IMR-90 (cell line): Measurements from ENCODE around the gene LIPG. TPM values are rescaled to one million over a fixed set of nuclear protein-coding genes. Genes with fewer than 3 reads are reported as not detected.
"Not testable (repeated sequence)": the region's sequence is repeated elsewhere in the genome, so short reads cannot be mapped to it uniquely, and the experiment has no call there.

Experiments
- ATAC-seq: fragments of 200-7000 bp; cut with Tn5 transposase; 2 replicates; pipeline ENCODE4 v1.9.1; 2020; ENCODE audit warnings: low read depth, mild to moderate bottlenecking, moderate library complexity
- BruUV-seq: library from RNA; stranded (reverse); fragments of 400-500 nt; replicated peaks from 2 replicates; lab custom pipeline; 2021; lab: Mats Ljungman, UMichigan
- CTCF ChIA-PET: fragments of 300-600 bp; formaldehyde crosslinking; extraction: SDS; loops from one replicate; lab custom pipeline; 2021; ENCODE audit warnings: antibody characterized with exemption; lab: Yijun Ruan, JAX
- POLR2A ChIA-PET: fragments of 300-600 bp; sonication (Branson Sonifier 250); formaldehyde crosslinking; loops from one replicate; lab custom pipeline; 2022; ENCODE audit warnings: antibody characterized with exemption; ENCODE audit not compliant: unreplicated experiment; lab: Charles Lee
- DNase-seq: peaks from one replicate; pipeline ENCODE4 v3.0.0; 2013
- H2AFZ ChIP-seq: replicated peaks from 2 replicates; pipeline ENCODE3; 2013; ENCODE audit warnings: low read length, mild to moderate bottlenecking; ENCODE audit not compliant: poor library complexity
- H2AK5ac ChIP-seq: 2 replicates; pipeline ENCODE4 v1.6.1; 2013; ENCODE audit warnings: low read depth, low read length, inconsistent platforms
- H2AK9ac ChIP-seq: replicated peaks from 2 replicates; pipeline ENCODE3; 2013; ENCODE audit warnings: mild to moderate bottlenecking, low read depth, low read length, moderate library complexity; ENCODE audit not compliant: poor library complexity
- H2BK120ac ChIP-seq: 2 replicates; pipeline ENCODE4 v1.6.1; 2013; ENCODE audit warnings: low read depth, low read length, inconsistent platforms
- H2BK15ac ChIP-seq: 3 replicates; pipeline ENCODE4 v1.6.1; 2013; ENCODE audit warnings: low read depth, low read length, inconsistent platforms
- H2BK20ac ChIP-seq: 2 replicates; pipeline ENCODE4 v1.6.1; 2013; ENCODE audit warnings: low read depth, mild to moderate bottlenecking, inconsistent platforms, low read length, moderate library complexity
- H2BK5ac ChIP-seq: 2 replicates; pipeline ENCODE4 v1.6.1; 2013; ENCODE audit warnings: mild to moderate bottlenecking, low read depth, low read length, inconsistent platforms; ENCODE audit not compliant: poor library complexity, severe bottlenecking
- H3K14ac ChIP-seq: replicated peaks from 2 replicates; pipeline ENCODE4 v1.6.1; 2013; ENCODE audit warnings: low read depth, low read length, inconsistent platforms
- H3K18ac ChIP-seq: 2 replicates; pipeline ENCODE4 v1.6.1; 2013; ENCODE audit warnings: low read depth, low read length, control low read depth
- H3K23ac ChIP-seq: 2 replicates; pipeline ENCODE4 v1.6.1; 2013; ENCODE audit warnings: low read depth, low read length, inconsistent platforms
- H3K27ac ChIP-seq: 2 replicates; pipeline ENCODE4 v1.5.1; 2013; ENCODE audit warnings: mild to moderate bottlenecking, control low read depth, low read length; ENCODE audit not compliant: insufficient read depth
- H3K27me3 ChIP-seq: 2 replicates; pipeline ENCODE4 v1.6.1; 2013; ENCODE audit warnings: low read length; ENCODE audit not compliant: control insufficient read depth, insufficient read depth
- H3K36me3 ChIP-seq: 2 replicates; pipeline ENCODE4 v1.6.1; 2013; ENCODE audit warnings: low read length, mixed read lengths; ENCODE audit not compliant: control insufficient read depth, insufficient read depth
- H3K4ac ChIP-seq: 2 replicates; pipeline ENCODE4 v1.6.1; 2013; ENCODE audit warnings: low read depth, low read length, inconsistent platforms
- H3K4me1 ChIP-seq: 2 replicates; pipeline ENCODE4 v1.6.1; 2013; ENCODE audit warnings: low read length, mixed read lengths; ENCODE audit not compliant: control insufficient read depth, insufficient read depth
- H3K4me2 ChIP-seq: 2 replicates; pipeline ENCODE4 v1.6.1; 2013; ENCODE audit warnings: low read depth, mild to moderate bottlenecking, control low read depth, low read length, moderate library complexity
- H3K4me3 ChIP-seq: 2 replicates; pipeline ENCODE4 v1.5.1; 2013; ENCODE audit warnings: low read depth, mild to moderate bottlenecking, control low read depth, low read length, moderate library complexity; ENCODE audit not compliant: insufficient read depth
- H3K56ac ChIP-seq: 2 replicates; pipeline ENCODE4 v1.6.1; 2013; ENCODE audit warnings: low read length, inconsistent platforms; ENCODE audit not compliant: insufficient read depth; ENCODE audit errors: extremely low read depth
- H3K79me1 ChIP-seq, 2 experiments: 2 replicates each; pipeline ENCODE4 v1.6.1; 2013; ENCODE audit warnings: low read length in 2 of 2, inconsistent platforms in 1 of 2, low read depth in 1 of 2
- H3K9ac ChIP-seq: 2 replicates; pipeline ENCODE4 v1.6.1; 2013; ENCODE audit warnings: low read depth, low read length, control low read depth
- H3K9me1 ChIP-seq: 2 replicates; pipeline ENCODE4 v1.6.1; 2013; ENCODE audit warnings: low read length, inconsistent platforms; ENCODE audit not compliant: insufficient read depth
- H3K9me3 ChIP-seq: 2 replicates; pipeline ENCODE4 v1.6.1; 2013; ENCODE audit warnings: low read length; ENCODE audit not compliant: control insufficient read depth, insufficient read depth
- H4K20me1 ChIP-seq: 2 replicates; pipeline ENCODE4 v1.6.1; 2013; ENCODE audit warnings: low read length, inconsistent platforms; ENCODE audit not compliant: insufficient read depth
- H4K5ac ChIP-seq: 2 replicates; pipeline ENCODE4 v1.6.1; 2013; ENCODE audit warnings: mild to moderate bottlenecking, low read depth, low read length, control low read depth
- H4K8ac ChIP-seq, 2 experiments: 2 replicates each; pipeline ENCODE4 v1.6.1; 2013; ENCODE audit warnings: low read depth in 2 of 2, low read length in 2 of 2, control low read depth in 1 of 2, inconsistent platforms in 1 of 2
- H4K91ac ChIP-seq: 2 replicates; pipeline ENCODE4 v1.6.1; 2013; ENCODE audit warnings: low read depth, low read length, inconsistent platforms; ENCODE audit not compliant: insufficient read depth
- WGBS, 2 experiments: methylation state at CpG; one replicate each; pipeline versions ENCODE4 v1.1.5 to v1.1.7; 2013; ENCODE audit warnings: missing lambda C conversion rate in 2 of 2; ENCODE audit not compliant: insufficient read length in 1 of 2; ENCODE audit errors: extremely low coverage in 2 of 2; 5-methylcytosine and 5-hydroxymethylcytosine counted together
- dilution Hi-C: fragments of 300-500 bp; cut with HindIII; formaldehyde crosslinking; loops from one replicate; pipeline ENCODE4 v1.14.3; 2018; ENCODE audit warnings: low sequenced_read_pairs; ENCODE audit not compliant: unreplicated experiment
- in situ Hi-C: fragments of 300-500 bp; cut with MboI; formaldehyde crosslinking; loops from 3 replicates; pipeline ENCODE4 v1.14.3; 2019; ENCODE audit warnings: low sequenced_read_pairs, inconsistent platforms, mixed read lengths
- intact Hi-C: fragments of 100-400 bp; cut with micrococcal nuclease; formaldehyde crosslinking; loops from 2 replicates; pipeline ENCODE4 v1.10.0; 2022
- polyA plus RNA-seq, 3 experiments: library from polyadenylated mRNA; depleted of rRNA; stranded (reverse); fragments of >200 nt; gene quantifications; 2 replicates each; pipeline ENCODE4 v1.2.3, GENCODE V29; 2012; ENCODE audit warnings: low replicate concordance in 1 of 3
- total RNA-seq: library from RNA; depleted of rRNA; stranded (reverse); fragments of >200 nt; gene quantifications from 2 replicates; pipeline ENCODE4 v1.2.3, GENCODE V29; 2012

Gene LIPG
- total and polyA plus RNA-seq, 2 of the 4 experiments (the other 2 are of a cell fraction) = under 0.01 to 0.14 TPM

DNA sequence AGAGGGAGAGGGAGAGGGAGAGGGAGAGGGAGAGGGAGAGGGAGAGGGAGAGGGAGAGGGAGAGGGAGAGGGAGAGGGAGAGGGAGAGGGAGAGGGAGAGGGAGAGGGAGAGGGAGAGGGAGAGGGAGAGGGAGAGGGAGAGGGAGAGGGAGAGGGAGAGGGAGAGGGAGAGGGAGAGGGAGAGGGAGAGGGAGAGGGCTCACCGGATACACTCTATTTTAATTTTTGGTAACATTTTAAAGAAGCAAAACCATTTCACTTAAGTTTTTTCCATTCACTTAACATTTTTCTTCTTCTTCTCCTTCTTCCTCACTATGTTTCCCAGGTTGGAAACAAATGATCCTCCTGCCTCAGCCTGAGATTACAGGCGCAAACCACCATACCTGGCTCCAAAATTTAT lies 17.2 kb downstream of the LIPG start:
- H3K18ac ChIP-seq, H3K79me1 ChIP-seq, H4K8ac ChIP-seq, H4K20me1 ChIP-seq, H3K9ac ChIP-seq, H3K36me3 ChIP-seq, H2BK20ac ChIP-seq, H3K4me2 ChIP-seq, H4K91ac ChIP-seq, H3K4ac ChIP-seq, ATAC-seq, H3K23ac ChIP-seq, H3K56ac ChIP-seq, H3K14ac ChIP-seq, H2BK120ac ChIP-seq, H3K9me1 ChIP-seq, H3K9me3 ChIP-seq, BruUV-seq, H2AK5ac ChIP-seq, POLR2A ChIA-PET, DNase-seq, intact Hi-C loops, H3K27ac ChIP-seq, H4K5ac ChIP-seq, H2BK5ac ChIP-seq, H2BK15ac ChIP-seq, CTCF ChIA-PET, H2AK9ac ChIP-seq, H3K4me3 ChIP-seq, H3K4me1 ChIP-seq, dilution Hi-C loops, H2AFZ ChIP-seq, in situ Hi-C loops: not testable (repeated sequence)
- H3K27me3 ChIP-seq = peaks cover 27% of the 10 kb centered on the region
- WGBS, 2 experiments = no CpG with 5 or more reads among the region's 2 CpGs

GRCh38 chr18:49579583-49579982 lies 17.7 kb downstream of the LIPG start:
- WGBS, 2 experiments = no CpG with 5 or more reads among the region's 2 CpGs

More at GRCh38 chr18:49579583-49579982, 17.7 kb downstream of the LIPG start:
- H3K14ac ChIP-seq, H2BK120ac ChIP-seq, CTCF ChIA-PET, H2BK20ac ChIP-seq, H3K36me3 ChIP-seq, H4K8ac ChIP-seq, BruUV-seq, H3K4me3 ChIP-seq, DNase-seq, H3K4me1 ChIP-seq, H4K20me1 ChIP-seq, H3K27ac ChIP-seq, in situ Hi-C loops, POLR2A ChIA-PET, H3K23ac ChIP-seq, H3K4me2 ChIP-seq, H3K4ac ChIP-seq, H3K79me1 ChIP-seq, ATAC-seq, H3K9me3 ChIP-seq, H2AK5ac ChIP-seq, intact Hi-C loops, H2BK15ac ChIP-seq, dilution Hi-C loops, H3K56ac ChIP-seq, H2AK9ac ChIP-seq, H4K91ac ChIP-seq, H3K9ac ChIP-seq, H4K5ac ChIP-seq, H2AFZ ChIP-seq, H3K9me1 ChIP-seq, H3K18ac ChIP-seq, H2BK5ac ChIP-seq: not testable (repeated sequence)
- peaks cover 30% of the 10 kb centered on the region for H3K27me3 ChIP-seq
